ENCODE data around the gene UNC80.

UNC80 gene

GRCh38 chr2:209973328-209973727 is 201.7 kb downstream of the UNC80 start:
- no peak for DNase-seq

GRCh38 chr2:209974576-209974975 is 202.9 kb downstream of the UNC80 start:
- no peak for DNase-seq

DNA sequence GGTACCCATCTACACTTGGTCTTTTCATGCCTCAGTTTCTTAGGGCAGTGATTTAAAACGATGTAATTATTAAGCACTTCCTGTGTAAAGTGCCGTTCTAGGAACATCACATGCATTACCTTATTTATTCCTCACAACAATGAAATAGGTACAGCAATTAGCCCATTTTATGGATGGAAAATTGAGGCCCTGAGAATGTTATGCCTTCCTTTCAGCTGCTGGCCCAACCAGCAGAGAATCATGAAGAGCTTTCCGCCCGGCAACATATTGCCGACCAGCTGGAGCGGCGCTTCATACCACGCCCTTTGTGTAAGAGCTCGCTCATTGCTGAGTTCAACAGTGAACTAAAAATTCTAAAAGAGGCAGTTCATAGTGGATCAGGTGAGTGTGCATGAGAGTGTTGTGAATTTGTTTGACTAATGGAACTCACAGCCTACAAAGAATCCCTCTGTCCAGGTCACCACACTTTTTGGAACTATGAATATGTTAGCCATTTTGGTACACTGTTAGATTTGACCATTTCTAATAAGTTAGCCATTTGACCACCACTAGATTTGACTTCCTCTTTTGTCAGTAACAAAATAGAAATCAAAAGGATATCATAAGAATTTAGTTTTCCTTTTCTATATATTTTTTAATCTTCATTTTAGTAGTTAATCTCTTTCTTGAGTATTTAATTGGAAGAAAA is 205.2 kb downstream of the UNC80 start:
- no peak for DNase-seq

GRCh38 chr2:209977386-209978239 is 206.0 kb downstream of the UNC80 start:
- no peak for DNase-seq

GRCh38 chr2:209984291-209984690 is 212.7 kb downstream of the UNC80 start:
- DNase-seq = no peak

DNA sequence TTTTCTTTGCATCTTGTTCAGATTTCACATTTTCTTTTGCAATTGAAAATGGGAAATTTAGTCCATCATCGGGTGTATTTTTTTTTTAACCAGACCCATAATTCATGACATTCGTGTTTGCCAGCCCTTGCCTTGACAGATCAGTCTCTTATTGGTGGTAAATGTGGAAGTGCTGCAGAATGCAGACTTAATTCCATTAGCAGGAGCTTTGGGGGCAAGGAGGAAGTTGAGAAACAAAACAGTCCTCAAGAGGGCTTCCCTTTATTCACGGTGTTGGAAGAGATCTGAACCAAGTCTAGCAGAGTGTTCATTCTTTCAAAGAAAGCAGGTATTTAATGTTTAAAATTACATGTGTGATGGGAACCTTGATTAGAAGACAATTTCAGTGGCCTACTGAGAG is 214.2 kb downstream of the UNC80 start:
- DNase-seq = no peak

GRCh38 chr2:209986415-209986814 is 214.8 kb downstream of the UNC80 start:
- no peak for DNase-seq

- DNase-seq = no peak
Measured at GRCh38 chr2:209988010-209988409, 216.4 kb downstream of the UNC80 start.

DNA sequence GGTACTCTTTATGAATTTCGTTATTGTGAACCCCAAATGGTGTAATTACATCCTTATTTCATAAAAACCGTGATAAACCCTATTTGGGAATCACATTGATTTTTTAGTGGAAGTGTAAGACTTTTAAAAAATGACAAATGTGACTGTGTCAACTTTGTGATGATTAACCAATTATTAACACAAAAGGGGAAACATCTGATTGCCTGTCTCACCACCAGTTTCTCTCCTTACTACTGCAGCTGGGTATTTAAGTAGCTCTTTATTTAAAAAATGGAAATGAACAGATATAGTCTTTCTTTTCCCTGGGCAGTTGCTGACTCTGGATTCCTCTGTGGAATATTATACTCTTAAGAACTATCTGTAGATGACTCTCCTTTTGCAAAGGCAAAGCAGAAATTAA is 219.2 kb downstream of the UNC80 start:
- no peak for DNase-seq

- DNase-seq = no peak
Measured at GRCh38 chr2:209993968-209994367, 222.3 kb downstream of the UNC80 start.

DNA sequence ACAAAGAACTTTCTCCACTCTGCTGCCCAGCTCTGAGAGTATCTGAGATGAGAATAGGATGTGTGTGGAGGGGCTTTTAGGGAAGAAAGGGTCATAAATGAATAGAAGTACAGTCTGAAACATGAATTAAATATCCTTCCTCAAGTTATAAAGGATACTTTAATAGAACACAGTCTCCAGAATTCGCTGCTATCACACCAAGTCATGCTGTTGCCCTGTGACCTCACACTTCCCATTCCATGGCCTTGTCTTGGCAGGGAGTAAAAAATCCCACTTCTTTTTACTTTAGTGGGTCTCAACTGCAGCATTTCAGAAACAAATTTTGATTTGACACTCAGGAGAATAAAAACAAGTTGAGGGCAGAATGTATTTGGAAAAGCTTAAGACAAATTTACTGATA is 227.0 kb downstream of the UNC80 start:
- DNase-seq = no peak

- DNase-seq = no peak
Measured at GRCh38 chr2:210000464-210001324, 229.1 kb downstream of the UNC80 start.

- peak; percentile 78 to 82 for DNase-seq
Measured at GRCh38 chr2:210002158-210003157, 230.8 kb downstream of the UNC80 start, which contains the start of gene RPE. RPE (plus strand) TSS chr2:210002638; CDS start chr2:210002662, 24 bp downstream.

- DNase-seq = no peak
Measured at GRCh38 chr2:210003359-210003758, 231.7 kb downstream of the UNC80 start.

GRCh38 chr2:210004881-210005280 is 233.2 kb downstream of the UNC80 start:
- no peak for DNase-seq

GRCh38 chr2:210007895-210008294 is 236.3 kb downstream of the UNC80 start:
- no peak for DNase-seq

- no peak for DNase-seq
Measured at GRCh38 chr2:210009126-210009525, 237.5 kb downstream of the UNC80 start.

DNA sequence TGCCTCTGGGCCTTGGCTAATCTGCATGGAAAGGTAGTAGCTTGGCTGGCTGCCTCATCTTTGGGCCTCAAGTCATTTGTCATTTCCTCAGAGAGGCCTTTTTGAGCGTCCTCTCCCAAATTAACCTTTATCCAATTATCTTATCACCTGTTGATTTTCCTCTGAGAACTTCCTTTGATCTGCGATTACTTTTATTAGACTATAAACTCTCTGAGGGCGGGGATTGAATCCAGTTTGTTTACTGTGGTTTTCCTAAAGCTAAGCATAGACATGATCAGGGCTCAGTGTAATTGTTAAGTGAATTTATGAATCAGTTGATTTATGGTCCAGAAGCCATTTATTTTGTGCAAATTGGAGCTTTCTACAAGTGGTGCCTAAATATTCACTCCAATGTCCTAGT is 238.3 kb downstream of the UNC80 start:
- no peak for DNase-seq

- no peak for DNase-seq
Measured at GRCh38 chr2:210020138-210020537, 248.5 kb downstream of the UNC80 start.

DNA sequence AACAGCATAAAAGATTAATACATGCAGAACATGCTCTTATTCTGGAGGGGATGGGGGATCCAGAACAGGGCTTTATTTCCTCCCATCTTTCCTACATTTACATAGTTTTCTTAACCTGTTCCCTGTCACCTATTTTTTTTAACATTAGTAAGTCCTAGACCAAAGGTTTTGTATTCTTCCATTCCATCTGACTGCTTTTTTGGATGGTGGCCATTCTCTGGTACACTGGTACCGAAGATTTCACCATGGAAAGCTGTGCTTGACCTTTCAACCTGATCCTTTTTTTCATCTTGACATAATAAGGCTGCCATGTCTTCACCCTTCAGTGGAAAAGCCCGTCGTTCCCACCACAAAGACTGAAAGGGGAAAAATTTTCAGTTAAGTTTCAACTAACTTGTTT is 251.2 kb downstream of the UNC80 start:
- DNase-seq = no peak

GRCh38 chr2:210027608-210028007 is 256.0 kb downstream of the UNC80 start:
- no peak for DNase-seq

DNA sequence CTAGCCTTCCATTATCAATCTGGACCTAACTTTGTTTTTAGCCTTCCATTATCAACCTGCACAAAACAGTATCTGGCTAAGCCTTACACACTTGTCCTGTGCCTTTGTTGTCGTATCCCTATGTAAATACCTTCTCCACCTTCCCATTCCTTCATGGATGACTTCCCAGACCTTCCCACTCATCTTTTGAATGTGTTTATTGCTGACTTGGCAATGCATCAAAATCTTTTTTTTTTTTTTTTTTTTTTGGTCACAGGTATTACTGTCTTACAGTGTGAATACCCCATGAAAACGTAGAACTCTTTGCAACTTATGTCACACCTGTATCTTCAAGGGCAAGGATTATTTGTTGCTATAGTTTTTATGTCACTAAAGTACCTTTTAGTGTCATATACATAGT is 256.5 kb downstream of the UNC80 start:
- no peak for DNase-seq

All from cerebellar nuclear complex (tissue), 1 donor.